NT2/D1 (cell line): ENCODE data around the gene NR2C1.

Experiments used
- YY1 ChIP-seq: IDR thresholded peaks from 2 replicates; pipeline ENCODE4 v1.6.1; 2011; ENCODE audit not compliant: insufficient read length, insufficient read depth
- ZNF274 ChIP-seq: IDR thresholded peaks from 2 replicates; pipeline ENCODE4 v1.6.1; 2011; ENCODE audit warnings: mild to moderate bottlenecking, low read depth, low read length

GRCh38 chr12:95117178-95117599 is 43.8 kb upstream of the NR2C1 start:
- TF ChIP-seq YY1 (no peak), ZNF274 (no peak)
